Glomerular endothelial cell (primary cell): ENCODE measurements around the gene CCT6B. TPM values are rescaled to one million over a fixed set of nuclear protein-coding genes. Genes with fewer than 3 reads are reported as not detected.
"Not testable (repeated sequence)": the region's sequence is repeated elsewhere in the genome, so short reads cannot be mapped to it uniquely, and the experiment has no call there.

Experiments used
- DNase-seq: peaks from one replicate; pipeline ENCODE4 v3.0.0-alpha.2; 2011; ENCODE audit warnings: low read depth, low spot score; ENCODE audit errors: extremely low read depth
- total RNA-seq: library from RNA; depleted of rRNA; stranded (reverse); fragments of >200 nt; gene quantifications from 2 replicates; pipeline ENCODE4 v1.2.3, GENCODE V29; 2015

The CCT6B gene
- total RNA-seq, 1 donor from 2014 or later = 1.8 TPM

DNA sequence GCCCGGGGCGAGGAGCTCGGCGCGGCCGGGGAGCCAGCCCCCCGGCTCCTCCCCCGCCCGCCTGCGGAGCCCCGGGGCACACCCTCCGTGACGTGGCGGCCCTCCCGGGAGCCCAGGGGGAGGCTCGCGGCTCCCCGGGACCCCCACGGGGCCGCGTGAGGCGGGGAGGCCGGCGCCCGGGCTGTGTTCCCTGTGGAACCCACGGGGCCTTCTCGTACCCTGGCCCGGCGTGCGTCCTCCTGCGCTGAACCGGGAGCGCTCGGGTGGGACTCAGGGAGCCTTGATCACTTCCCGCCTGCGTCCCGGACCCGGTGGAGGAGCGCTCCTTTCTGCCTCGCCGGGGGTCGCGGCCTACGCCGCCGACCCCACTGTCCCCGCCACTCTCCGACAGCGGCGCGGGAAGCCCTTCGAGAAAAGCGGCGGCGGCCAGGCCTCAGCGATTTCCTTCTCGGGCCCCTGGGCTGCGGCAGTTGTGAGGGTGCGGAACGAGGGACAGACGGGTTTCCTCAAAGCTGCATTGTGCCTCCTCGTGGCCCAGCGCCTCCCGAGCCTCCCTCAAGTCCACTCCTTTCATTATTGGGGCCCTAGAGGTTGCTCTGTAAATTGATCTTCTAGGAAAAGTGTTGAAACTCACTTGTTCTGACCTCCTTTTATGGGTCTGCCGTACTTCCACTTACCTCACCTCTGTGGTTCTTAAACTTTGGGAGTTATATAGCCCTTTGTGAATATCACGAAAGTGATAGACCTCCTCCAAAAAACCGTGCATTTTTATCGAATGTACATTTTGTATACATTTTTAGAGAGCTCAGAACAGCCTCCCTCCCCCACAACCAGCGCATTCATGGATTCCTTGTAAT, 19.6 kb upstream of the CCT6B start:
- no peak for DNase-seq

DNA sequence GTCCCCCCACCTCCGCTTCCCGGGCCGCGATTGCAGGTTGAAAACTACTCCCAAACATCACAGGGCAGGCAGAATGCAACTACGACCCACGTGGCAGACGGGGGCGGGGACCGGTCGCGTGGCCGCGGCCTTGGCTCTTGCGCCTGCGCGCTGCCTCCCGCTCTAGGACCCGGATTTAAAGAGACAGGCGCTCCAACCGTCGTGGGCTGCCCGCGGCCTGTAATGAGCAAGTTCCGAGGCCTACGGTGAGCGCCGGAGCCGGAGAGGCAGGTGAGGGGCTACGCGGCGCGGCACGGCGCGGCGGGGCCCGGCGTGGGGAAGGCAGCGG, 19.1 kb upstream of the CCT6B start, which contains the start of gene LIG3:
Gene LIG3, plus strand, starts transcription at position 160 of the 328 bp plus-strand sequence. CDS start 2,494 bp downstream, outside the sequence.
- DNase-seq = no peak

DNA sequence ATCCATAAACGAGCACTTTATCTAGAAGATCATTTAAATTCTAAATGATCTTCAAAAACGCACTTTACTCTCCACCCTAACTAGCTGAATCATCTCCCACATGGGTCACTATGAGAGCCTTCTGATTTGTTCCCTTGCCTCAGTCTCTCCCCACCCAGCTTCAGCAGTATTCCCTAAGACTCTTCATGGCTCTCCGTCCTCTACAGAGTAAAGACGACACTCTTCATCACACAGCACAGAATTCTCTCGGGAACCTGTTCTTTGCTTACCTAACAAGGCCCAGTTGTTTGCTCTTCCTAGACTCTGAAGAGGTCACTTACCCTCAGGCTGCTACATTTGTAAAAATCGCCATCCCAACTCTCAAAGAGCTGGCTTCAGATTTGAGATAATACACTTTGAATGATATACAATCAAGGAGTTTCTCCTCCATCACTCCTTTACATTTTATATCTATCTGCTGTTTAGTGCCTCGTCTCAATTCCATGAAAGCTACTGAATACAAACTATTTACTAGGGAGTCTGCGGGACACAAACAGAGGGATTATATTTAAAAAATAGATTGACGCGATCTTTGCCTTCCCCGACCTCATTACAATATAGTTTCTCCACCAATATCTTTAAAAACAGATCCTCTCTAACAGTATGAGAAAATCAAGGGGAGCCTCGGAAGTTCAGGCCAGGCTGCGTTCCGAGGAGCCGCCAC, 18.5 kb upstream of the CCT6B start:
- DNase-seq = no peak

DNA sequence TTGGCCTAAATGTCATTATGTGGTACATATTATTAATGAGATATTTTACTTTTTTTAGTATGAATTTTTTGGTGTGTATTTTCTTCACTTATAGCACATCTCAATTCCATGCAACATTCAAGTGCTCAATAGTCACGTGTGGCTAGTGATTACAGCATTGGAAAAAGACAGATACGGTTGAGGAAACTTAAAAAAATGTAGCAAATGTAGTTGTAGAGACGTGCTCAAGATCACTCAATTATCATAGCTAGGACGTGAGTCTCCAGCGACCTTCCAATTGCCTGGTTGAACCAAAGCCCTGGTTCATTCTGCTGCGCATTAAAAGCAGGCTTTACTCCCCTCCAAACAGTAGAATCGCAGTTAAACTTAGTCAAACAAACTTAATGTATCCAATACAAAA, 17.9 kb upstream of the CCT6B start:
- no peak for DNase-seq

DNA sequence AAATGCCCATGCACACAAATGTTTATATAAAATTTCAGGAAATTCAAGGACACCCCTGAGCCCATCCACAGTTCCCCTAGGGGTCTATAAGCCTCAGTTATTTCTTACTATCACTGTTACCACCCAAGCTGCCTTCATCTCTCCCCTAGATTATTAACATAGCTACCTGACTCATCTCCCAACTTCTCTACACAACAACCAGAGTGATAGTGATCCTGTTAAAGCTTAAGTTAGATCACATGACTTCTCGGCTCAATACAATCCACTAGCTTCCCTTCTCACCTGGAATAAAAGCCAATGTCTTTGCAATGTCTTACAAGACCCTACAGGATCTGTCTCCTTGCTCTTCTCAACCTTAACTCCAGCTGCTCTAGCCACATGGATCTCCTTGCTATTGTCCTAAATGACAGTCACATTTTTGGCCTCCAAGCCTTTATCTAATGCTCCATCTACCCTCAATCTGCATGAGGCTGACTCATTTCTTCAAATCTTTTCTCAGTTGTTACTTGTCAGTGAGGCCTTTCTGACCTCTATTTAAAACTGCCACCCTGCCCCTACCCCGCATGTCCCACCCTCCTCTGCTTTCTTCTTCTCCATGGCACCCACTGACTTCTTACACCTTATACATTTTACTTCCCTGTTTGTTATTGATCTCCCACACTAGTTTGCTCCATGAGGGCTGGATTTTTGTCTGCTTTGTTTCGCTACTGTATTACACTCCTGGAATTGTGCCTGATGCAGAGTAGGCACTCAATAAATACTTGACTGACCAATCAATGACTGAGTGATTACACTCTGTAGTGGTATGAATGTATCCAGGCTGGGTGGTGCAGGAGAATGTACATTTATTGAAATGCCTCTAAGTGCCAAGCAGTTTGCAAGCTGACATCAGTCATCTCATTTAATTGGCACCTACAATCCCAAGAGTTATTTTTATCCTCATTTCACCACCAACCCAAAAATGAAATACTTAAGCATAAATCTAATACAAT, 13.8 kb upstream of the CCT6B start:
- no peak for DNase-seq

- no peak for DNase-seq
Measured at GRCh38 chr17:34974179-34974578, 12.9 kb upstream of the CCT6B start.

- no peak for DNase-seq
Measured at GRCh38 chr17:34958438-34958837, 2.8 kb downstream of the CCT6B start.

- not testable (repeated sequence) for DNase-seq
Measured at GRCh38 chr17:34950780-34951179, 10.5 kb downstream of the CCT6B start.

DNA sequence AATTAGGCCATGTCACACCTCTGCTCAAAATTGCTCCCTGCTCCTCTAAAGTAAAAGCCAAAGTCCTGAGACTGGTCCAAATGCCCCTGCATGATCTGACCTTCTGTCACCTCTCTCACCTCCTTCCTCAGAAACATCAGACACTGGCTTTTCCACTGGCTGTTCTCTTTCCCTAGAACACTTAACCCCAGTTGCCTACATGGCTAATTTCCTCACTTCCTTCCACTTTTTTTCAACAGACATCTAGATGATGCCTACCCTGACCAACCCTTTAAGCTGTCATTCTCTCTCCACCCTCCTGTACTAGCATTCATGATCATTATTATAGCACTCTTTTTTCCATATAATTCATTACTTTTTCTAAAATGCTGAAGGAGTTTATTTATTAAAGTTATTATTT, 31.0 kb downstream of the CCT6B start:
- DNase-seq = no peak

- no peak for DNase-seq
Measured at GRCh38 chr17:34926661-34927060, 34.6 kb downstream of the CCT6B start.

GRCh38 chr17:34920676-34921075, 40.6 kb downstream of the CCT6B start:
- DNase-seq = no peak

DNA sequence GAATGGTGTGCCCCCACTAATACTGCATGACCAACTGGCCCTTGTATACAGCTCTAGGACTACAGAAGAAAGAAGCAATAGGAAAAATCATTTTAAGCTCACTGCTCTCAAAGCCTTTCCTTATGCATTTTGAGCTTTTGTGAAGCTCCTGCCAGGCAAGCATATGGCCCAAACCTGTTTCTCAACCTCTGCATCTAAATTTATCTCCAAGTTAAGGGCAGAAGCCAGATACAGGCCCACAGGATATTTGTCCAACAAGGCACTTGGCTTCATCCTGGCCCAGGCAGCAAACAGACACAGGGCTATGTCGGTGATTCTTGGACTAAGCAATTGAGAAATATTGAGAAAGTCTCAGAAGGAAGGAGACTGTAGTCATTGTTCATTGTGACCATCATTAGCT, 43.9 kb downstream of the CCT6B start:
- no peak for DNase-seq

DNA sequence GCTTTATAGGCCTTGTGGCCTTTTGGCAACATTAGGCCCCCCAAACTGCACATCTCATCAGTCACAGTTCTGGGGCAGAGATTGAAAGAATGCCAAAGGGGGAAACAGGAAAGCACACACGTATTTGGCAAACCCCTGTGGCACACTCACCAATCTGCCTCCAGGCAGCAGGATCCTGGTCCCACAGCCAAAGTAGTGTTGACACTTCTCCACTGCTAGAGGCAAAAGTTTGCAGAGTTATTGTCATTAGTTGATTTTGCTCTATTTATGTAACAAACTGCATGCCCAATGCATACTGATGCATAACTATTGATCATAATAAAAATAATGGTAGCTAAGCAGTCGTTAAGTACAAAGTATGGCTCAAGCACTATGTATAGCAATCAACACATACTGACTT, 45.1 kb downstream of the CCT6B start:
- DNase-seq = no peak

GRCh38 chr17:34913001-34913400, 48.3 kb downstream of the CCT6B start:
- DNase-seq = no peak

GRCh38 chr17:34909040-34909439, 52.2 kb downstream of the CCT6B start:
- DNase-seq = no peak

DNA sequence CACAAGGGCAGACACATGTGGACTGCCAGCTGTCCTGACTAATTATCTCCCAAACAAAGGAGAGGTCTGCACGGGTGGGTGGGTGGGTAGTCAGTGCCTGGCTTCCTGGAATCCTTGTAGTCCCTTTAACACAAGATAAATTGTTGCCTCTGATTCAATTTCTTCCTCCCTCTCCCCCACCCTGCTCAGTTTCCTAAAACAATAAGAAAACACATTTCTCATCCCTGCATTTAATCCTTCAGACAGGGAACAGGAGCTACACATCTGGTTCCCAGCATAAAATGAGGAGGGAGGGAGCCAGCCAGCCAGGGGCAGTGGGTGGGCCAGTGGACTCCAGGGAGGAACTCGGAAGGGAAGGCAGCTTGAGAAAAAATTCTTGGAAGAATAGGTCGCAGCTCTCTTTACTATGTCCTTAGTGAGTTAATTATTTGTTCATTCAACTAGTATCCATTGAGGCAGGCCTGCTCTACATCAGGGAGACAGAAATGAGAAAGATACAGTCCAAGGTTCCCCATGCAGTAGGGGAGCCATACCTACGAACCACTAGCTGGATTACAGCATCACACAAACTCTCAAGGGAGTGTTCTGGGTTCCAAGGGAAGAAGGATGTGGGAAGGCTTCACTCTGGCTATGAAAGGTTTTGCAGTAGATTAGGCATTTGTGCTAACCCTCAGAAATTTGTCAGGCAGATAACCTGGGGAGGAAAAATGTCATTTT, 58.3 kb downstream of the CCT6B start:
- DNase-seq = no peak

GRCh38 chr17:34899643-34900291, 61.5 kb downstream of the CCT6B start:
- no peak for DNase-seq

DNA sequence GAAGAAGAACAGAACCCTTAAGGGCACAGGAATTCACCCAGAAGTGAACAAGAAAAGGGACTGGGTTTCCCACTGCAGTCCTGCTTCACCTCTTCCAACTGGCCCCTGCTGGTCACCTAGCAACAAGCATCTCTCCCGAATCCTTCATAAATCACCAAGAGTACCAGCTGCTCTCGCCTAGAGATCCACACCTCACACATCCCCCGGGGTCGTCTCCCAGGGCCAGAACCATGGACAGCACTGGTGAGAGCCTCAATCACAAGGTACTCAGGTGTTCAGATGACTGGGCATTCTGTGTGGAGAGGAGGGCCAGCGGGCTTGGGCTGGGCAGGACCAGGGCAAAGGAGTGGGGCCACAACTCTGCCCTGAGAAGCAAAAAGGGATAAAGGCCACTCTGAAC, 65.9 kb downstream of the CCT6B start:
- no peak for DNase-seq

GRCh38 chr17:34894964-34895363, 66.3 kb downstream of the CCT6B start:
- no peak for DNase-seq
